Activated T-helper 1 cell treated with anti-CD3 and anti-CD28 coated beads, Interleukin-12 subunit alpha, Interleukin-12 subunit beta, Interleukin-2, Interleukin-4 antibody, amounts not matched to agents 30 ng/mL and 10 ng/mL and 1 ng/mL, durations not matched to agents 14 hours and 24 hours and 36 hours (primary cell): ENCODE results near the gene TSPAN32. TPM values are rescaled to one million over a fixed set of nuclear protein-coding genes. Genes with fewer than 3 reads are reported as not detected.
A peak's percentile ranks its signal among the peaks of the same experiment; 100 is the strongest.

ENCODE experiments used
- DNase-seq: peaks from one replicate; pipeline ENCODE4 v3.0.0; 2021; ENCODE audit warnings: low spot score
- H3K27ac Mint-ChIP-seq: one replicate; pipeline ENCODE4 v1.8.0; 2021; ENCODE audit warnings: mild to moderate bottlenecking, mixed read lengths
- H3K27me3 Mint-ChIP-seq: one replicate; pipeline ENCODE4 v1.8.0; 2022; ENCODE audit warnings: mild to moderate bottlenecking, moderate library complexity, mixed read lengths; ENCODE audit not compliant: insufficient read depth
- H3K36me3 Mint-ChIP-seq: one replicate; pipeline ENCODE4 v1.8.0; 2021; ENCODE audit warnings: low read depth, mixed read lengths
- H3K4me1 Mint-ChIP-seq: one replicate; pipeline ENCODE4 v1.8.0; 2021; ENCODE audit warnings: low read depth, mixed read lengths
- H3K4me3 Mint-ChIP-seq: one replicate; pipeline ENCODE4 v1.8.0; 2021; ENCODE audit warnings: mild to moderate bottlenecking, moderate library complexity, mixed read lengths
- H3K9me3 Mint-ChIP-seq: one replicate; pipeline ENCODE4 v1.8.0; 2021; ENCODE audit warnings: mixed read lengths
- intact Hi-C: fragments of 100-400 bp; cut with micrococcal nuclease; formaldehyde crosslinking; loops from one replicate; pipeline ENCODE4 v1.15.1; 2024
- total RNA-seq: library from RNA; stranded (reverse); gene quantifications from 2 replicates; pipeline ENCODE4 v1.2.3, GENCODE V29; 2022

The TSPAN32 gene
- total RNA-seq, 1 donor from 2014 or later, result 2.1 TPM

GRCh38 chr11:2298131-2298794 lies 3.5 kb upstream of the TSPAN32 start:
- no peaks in the 10 kb centered on the region for H3K36me3 Mint-ChIP-seq
- intact Hi-C loops, result no loop called here
- no peak overlapping the region for H3K27ac Mint-ChIP-seq
- no peaks in the 10 kb centered on the region for H3K9me3 Mint-ChIP-seq
- DNase-seq, result no peak
- no peak overlapping the region for H3K4me3 Mint-ChIP-seq
- no peaks in the 10 kb centered on the region for H3K27me3 Mint-ChIP-seq
- H3K4me1 Mint-ChIP-seq, result peaks cover 25% of the 10 kb centered on the region

- Mint-ChIP-seq H3K27me3 (no peaks in the 10 kb centered on the region), H3K9me3 (no peaks in the 10 kb centered on the region), H3K36me3 (no peaks in the 10 kb centered on the region), H3K27ac (peak overlapping the region; percentile 48), H3K4me1 (peaks cover 25% of the 10 kb centered on the region), H3K4me3 (peak overlapping the region; percentile 45)
- intact Hi-C loops, result no loop called here
- no peak for DNase-seq
Measured at GRCh38 chr11:2298795-2299761, 2.7 kb upstream of the TSPAN32 start.

- H3K9me3 Mint-ChIP-seq, result no peaks in the 10 kb centered on the region
- no peaks in the 10 kb centered on the region for H3K27me3 Mint-ChIP-seq
- H3K4me3 Mint-ChIP-seq, result no peak overlapping the region
- intact Hi-C loops, result loop anchor here (1.0 kb wide), 1 partner anchor 34 kb away; no protein-coding TSS in a partner anchor
- H3K4me1 Mint-ChIP-seq, result peaks cover 25% of the 10 kb centered on the region
- H3K36me3 Mint-ChIP-seq, result no peaks in the 10 kb centered on the region
- DNase-seq, result no peak
- no peak overlapping the region for H3K27ac Mint-ChIP-seq
Measured at GRCh38 chr11:2299773-2300172, 2.0 kb upstream of the TSPAN32 start.

- peaks cover 27% of the 10 kb centered on the region for H3K4me1 Mint-ChIP-seq
- H3K4me3 Mint-ChIP-seq, result peak overlapping the region; percentile 90
- no peaks in the 10 kb centered on the region for H3K9me3 Mint-ChIP-seq
- no peak for DNase-seq
- intact Hi-C loops, result loop anchor here (1.0 kb wide), 1 partner anchor 35 kb away; no protein-coding TSS in a partner anchor
- H3K36me3 Mint-ChIP-seq, result no peaks in the 10 kb centered on the region
- H3K27ac Mint-ChIP-seq, result peak overlapping the region; percentile 40
- H3K27me3 Mint-ChIP-seq, result no peaks in the 10 kb centered on the region
Measured at GRCh38 chr11:2300290-2300935, 1.4 kb upstream of the TSPAN32 start.

- Mint-ChIP-seq H3K27me3 (no peaks in the 10 kb centered on the region), H3K4me3 (peak overlapping the region; percentile 90), H3K9me3 (no peaks in the 10 kb centered on the region), H3K4me1 (peaks cover 33% of the 10 kb centered on the region), H3K36me3 (no peaks in the 10 kb centered on the region), H3K27ac (peak overlapping the region; percentile 91)
- intact Hi-C loops, result loop anchor here (1.0 kb wide), 2 partner anchors 36 to 118 kb away; no protein-coding TSS in a partner anchor
- DNase-seq, result no peak
Measured at GRCh38 chr11:2300936-2301630, 730 bp upstream of the TSPAN32 start.

GRCh38 chr11:2302306-2302895 lies 588 bp downstream of the TSPAN32 start:
- no peak for DNase-seq
- H3K4me1 Mint-ChIP-seq, result peaks cover 39% of the 10 kb centered on the region
- H3K27ac Mint-ChIP-seq, result peak overlapping the region; percentile 18
- H3K9me3 Mint-ChIP-seq, result no peaks in the 10 kb centered on the region
- no peaks in the 10 kb centered on the region for H3K36me3 Mint-ChIP-seq
- peak overlapping the region; percentile 90 for H3K4me3 Mint-ChIP-seq
- H3K27me3 Mint-ChIP-seq, result no peaks in the 10 kb centered on the region
- intact Hi-C loops, result loop anchor here (2.0 kb wide), 1 partner anchor 582 kb away; the partner anchor contains the start of gene CDKN1C

GRCh38 chr11:2302896-2303626 lies 1.2 kb downstream of the TSPAN32 start:
- no peak for DNase-seq
- Mint-ChIP-seq H3K4me3 (peak overlapping the region; percentile 90), H3K27me3 (no peaks in the 10 kb centered on the region), H3K9me3 (no peaks in the 10 kb centered on the region), H3K36me3 (no peaks in the 10 kb centered on the region), H3K27ac (peak overlapping the region; percentile 18), H3K4me1 (peaks cover 39% of the 10 kb centered on the region)
- intact Hi-C loops, result loop anchor here (2.0 kb wide), 1 partner anchor 582 kb away; the partner anchor contains the start of gene CDKN1C

GRCh38 chr11:2303627-2304505 lies 2.1 kb downstream of the TSPAN32 start:
- no peaks in the 10 kb centered on the region for H3K36me3 Mint-ChIP-seq
- no peak overlapping the region for H3K27ac Mint-ChIP-seq
- intact Hi-C loops, result loop anchor here (2.0 kb wide), 1 partner anchor 581 kb away; the partner anchor contains the start of gene CDKN1C
- H3K27me3 Mint-ChIP-seq, result no peaks in the 10 kb centered on the region
- no peak for DNase-seq
- H3K4me1 Mint-ChIP-seq, result peaks cover 39% of the 10 kb centered on the region
- H3K9me3 Mint-ChIP-seq, result no peaks in the 10 kb centered on the region
- no peak overlapping the region for H3K4me3 Mint-ChIP-seq

GRCh38 chr11:2304506-2305139 lies 2.8 kb downstream of the TSPAN32 start:
- no peaks in the 10 kb centered on the region for H3K27me3 Mint-ChIP-seq
- H3K36me3 Mint-ChIP-seq, result no peaks in the 10 kb centered on the region
- H3K4me3 Mint-ChIP-seq, result no peak overlapping the region
- intact Hi-C loops, result loop anchor here (1.0 kb wide), 5 partner anchors 73 to 227 kb away; partner anchors contain the start of genes CD81 and TSSC4
- no peaks in the 10 kb centered on the region for H3K9me3 Mint-ChIP-seq
- peaks cover 34% of the 10 kb centered on the region for H3K4me1 Mint-ChIP-seq
- DNase-seq, result no peak
- H3K27ac Mint-ChIP-seq, result no peak overlapping the region

- Mint-ChIP-seq H3K27ac (no peak overlapping the region), H3K4me3 (no peak overlapping the region), H3K9me3 (no peaks in the 10 kb centered on the region), H3K36me3 (no peaks in the 10 kb centered on the region), H3K4me1 (peaks cover 33% of the 10 kb centered on the region), H3K27me3 (no peaks in the 10 kb centered on the region)
- DNase-seq, result peak; percentile 69
- intact Hi-C loops, result loop anchor here (1.0 kb wide), 5 partner anchors 72 to 226 kb away; partner anchors contain the start of genes CD81 and TSSC4
Measured at GRCh38 chr11:2305140-2305778, 3.4 kb downstream of the TSPAN32 start.
